OCI-LY7 (cell line): ENCODE data around the gene COL24A1.

Experiments used
- EZH2phosphoT487 ChIP-seq: fragments of 200-600 bp; sonication (generic); IDR thresholded peaks from 2 replicates; pipeline ENCODE4 v1.6.1; 2018; ENCODE audit warnings: low read depth, borderline replicate concordance, mild to moderate bottlenecking, mixed run types, antibody characterized with exemption, low read length, moderate library complexity, mixed read lengths
- TF ChIP-seq, protein P1 (sequence below): fragments of 200-600 bp; sonication (generic); conservative IDR thresholded peaks from 2 replicates; pipeline ENCODE4 v1.5.1; 2014; ENCODE audit warnings: mild to moderate bottlenecking, antibody characterized with exemption, low read length, moderate library complexity, mixed read lengths

DNA sequence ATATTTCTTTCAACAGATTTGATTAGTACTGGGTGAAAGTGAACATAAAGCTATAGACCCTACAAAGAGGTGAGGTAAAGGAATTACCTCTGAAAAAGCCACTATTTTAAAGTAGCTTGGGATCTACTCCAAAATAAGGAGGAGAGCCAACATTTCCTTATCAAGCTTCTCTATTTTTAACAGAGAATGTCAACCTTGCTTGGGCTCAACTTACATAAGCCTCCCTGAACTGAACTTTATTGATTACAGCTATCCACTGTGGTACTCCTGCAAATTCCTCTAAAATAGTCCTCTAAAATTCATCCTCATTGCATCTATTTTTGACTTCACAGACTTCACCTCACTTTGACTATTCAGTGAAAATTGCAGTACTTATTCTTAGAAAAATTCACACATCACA lies 458.7 kb downstream of the COL24A1 start:
- TF ChIP-seq, protein P1, sequence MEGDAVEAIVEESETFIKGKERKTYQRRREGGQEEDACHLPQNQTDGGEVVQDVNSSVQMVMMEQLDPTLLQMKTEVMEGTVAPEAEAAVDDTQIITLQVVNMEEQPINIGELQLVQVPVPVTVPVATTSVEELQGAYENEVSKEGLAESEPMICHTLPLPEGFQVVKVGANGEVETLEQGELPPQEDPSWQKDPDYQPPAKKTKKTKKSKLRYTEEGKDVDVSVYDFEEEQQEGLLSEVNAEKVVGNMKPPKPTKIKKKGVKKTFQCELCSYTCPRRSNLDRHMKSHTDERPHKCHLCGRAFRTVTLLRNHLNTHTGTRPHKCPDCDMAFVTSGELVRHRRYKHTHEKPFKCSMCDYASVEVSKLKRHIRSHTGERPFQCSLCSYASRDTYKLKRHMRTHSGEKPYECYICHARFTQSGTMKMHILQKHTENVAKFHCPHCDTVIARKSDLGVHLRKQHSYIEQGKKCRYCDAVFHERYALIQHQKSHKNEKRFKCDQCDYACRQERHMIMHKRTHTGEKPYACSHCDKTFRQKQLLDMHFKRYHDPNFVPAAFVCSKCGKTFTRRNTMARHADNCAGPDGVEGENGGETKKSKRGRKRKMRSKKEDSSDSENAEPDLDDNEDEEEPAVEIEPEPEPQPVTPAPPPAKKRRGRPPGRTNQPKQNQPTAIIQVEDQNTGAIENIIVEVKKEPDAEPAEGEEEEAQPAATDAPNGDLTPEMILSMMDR, result no peak
- TF ChIP-seq EZH2phosphoT487, result no peak
